PFSK-1 (cell line): Measurements from ENCODE around the gene ANO8.

Experiments
- FOXP2 ChIP-seq: optimal IDR thresholded peaks from 2 replicates; pipeline ENCODE3; 2011; ENCODE audit warnings: borderline replicate concordance, control low read depth, inconsistent platforms; ENCODE audit not compliant: insufficient read depth; ENCODE audit errors: extremely low read length, extremely low read depth
- POLR2AphosphoS5 ChIP-seq: IDR thresholded peaks from 2 replicates; pipeline ENCODE4 v1.6.1; 2012; ENCODE audit warnings: low read depth, mild to moderate bottlenecking, control low read depth, low read length, moderate library complexity
- REST ChIP-seq, 2 experiments: IDR thresholded peaks; 2 replicates each; pipeline versions ENCODE4 v1.6.1 to v1.8.0; 2011 to 2012; ENCODE audit warnings: low read depth in 2 of 2, low read length in 2 of 2, control low read depth in 1 of 2, inconsistent platforms in 1 of 2, mild to moderate bottlenecking in 1 of 2, moderate library complexity in 1 of 2; ENCODE audit not compliant: insufficient read depth in 1 of 2
- TAF1 ChIP-seq: IDR thresholded peaks from 2 replicates; pipeline ENCODE4 v1.6.1; 2012; ENCODE audit warnings: low read length, control low read depth, borderline replicate concordance; ENCODE audit not compliant: insufficient read depth

DNA sequence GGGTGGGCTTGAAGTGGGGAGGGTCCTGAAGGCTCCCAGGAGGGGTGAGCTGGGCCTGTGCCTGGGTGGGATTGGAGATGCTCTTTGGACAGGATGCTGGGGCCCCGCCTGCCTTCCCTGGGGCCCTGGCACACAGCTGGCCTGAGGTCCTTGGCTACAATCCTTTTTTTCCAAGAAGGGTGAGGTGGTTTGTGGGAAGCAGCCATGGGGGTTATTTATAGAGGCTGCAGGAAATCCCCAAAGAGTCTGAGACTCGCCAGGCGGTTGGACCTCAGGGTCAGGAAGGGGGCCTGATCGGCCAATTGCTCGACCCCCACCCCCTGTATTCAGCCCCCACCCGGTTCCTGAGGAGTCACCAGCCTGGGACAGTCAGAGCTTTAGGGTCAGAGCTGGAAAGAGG, 12.7 kb upstream of the ANO8 start:
- TF ChIP-seq POLR2AphosphoS5 (no peak), TAF1 (no peak), REST (IDR thresholded peaks at IDR 0.05; ENCODE audit: insufficient read depth in 1 of 2, low read depth in 2 of 2, low read length in 2 of 2) (no peak), FOXP2 (no peak)
